ENCODE data around the gene RYK. TPM values are rescaled to one million over a fixed set of nuclear protein-coding genes. Genes with fewer than 3 reads are reported as not detected.

RYK gene
- total and polyA plus RNA-seq, 2 experiments from 2014 or later, result 24.9 to 94.8 TPM

DNA sequence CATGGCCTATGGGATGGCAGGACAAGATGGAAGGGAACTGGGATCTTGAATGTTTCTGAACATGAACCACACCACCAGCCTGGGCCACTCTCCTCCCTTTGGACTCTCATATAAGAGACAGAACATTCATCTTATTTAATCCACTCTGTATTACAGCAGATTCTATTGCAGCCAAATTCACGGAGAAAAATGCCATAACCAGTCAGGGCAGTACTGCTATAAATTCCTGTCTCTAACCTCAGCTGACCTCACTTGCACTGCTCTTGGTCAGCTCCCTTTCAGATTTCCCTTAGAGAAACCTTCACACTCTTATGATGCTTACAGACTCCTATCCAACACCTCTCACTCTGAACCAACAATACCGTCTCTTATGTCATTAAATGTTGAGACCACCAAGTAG lies 101.4 kb downstream of the RYK start:
- peaks cover 5% of the 10 kb centered on the region; the same call in 1 of the 2 replicates for H3K36me3 ChIP-seq (ENCODE audit: insufficient read depth)
- no peak overlapping the region for H2AFZ ChIP-seq
- H3K27me3 ChIP-seq (ENCODE audit: insufficient read depth), result no peaks in the 10 kb centered on the region
- H3K27ac Mint-ChIP-seq, result no peak overlapping the region
- ATAC-seq (no peak), DNase-seq (ENCODE audit: low spot score) (no peak)
- no peaks in the 10 kb centered on the region for H3K4me1 ChIP-seq (ENCODE audit: insufficient read depth)
- H3K36me3 Mint-ChIP-seq (ENCODE audit: low read depth), result peaks cover 23% of the 10 kb centered on the region
- no peak overlapping the region for H3K4me3 Mint-ChIP-seq
- H4K20me1 ChIP-seq (replicated peaks; ENCODE audit: insufficient read depth), result no peaks in the 10 kb centered on the region
- TF ChIP-seq, protein P1, sequence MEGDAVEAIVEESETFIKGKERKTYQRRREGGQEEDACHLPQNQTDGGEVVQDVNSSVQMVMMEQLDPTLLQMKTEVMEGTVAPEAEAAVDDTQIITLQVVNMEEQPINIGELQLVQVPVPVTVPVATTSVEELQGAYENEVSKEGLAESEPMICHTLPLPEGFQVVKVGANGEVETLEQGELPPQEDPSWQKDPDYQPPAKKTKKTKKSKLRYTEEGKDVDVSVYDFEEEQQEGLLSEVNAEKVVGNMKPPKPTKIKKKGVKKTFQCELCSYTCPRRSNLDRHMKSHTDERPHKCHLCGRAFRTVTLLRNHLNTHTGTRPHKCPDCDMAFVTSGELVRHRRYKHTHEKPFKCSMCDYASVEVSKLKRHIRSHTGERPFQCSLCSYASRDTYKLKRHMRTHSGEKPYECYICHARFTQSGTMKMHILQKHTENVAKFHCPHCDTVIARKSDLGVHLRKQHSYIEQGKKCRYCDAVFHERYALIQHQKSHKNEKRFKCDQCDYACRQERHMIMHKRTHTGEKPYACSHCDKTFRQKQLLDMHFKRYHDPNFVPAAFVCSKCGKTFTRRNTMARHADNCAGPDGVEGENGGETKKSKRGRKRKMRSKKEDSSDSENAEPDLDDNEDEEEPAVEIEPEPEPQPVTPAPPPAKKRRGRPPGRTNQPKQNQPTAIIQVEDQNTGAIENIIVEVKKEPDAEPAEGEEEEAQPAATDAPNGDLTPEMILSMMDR (conservative IDR thresholded peaks at IDR 0.05; ENCODE audit: low read depth in 2 of 2), result no peak
- TF ChIP-seq NANOG (IDR thresholded peaks at IDR 0.05; ENCODE audit: borderline replicate concordance) (no peak), ZNF114 (CRISPR knock-in tag; IDR thresholded peaks at IDR 0.05) (no peak), JUNB (IDR thresholded peaks at IDR 0.05; ENCODE audit: unreplicated experiment) (no peak)
- TF ChIP-seq, protein P2, sequence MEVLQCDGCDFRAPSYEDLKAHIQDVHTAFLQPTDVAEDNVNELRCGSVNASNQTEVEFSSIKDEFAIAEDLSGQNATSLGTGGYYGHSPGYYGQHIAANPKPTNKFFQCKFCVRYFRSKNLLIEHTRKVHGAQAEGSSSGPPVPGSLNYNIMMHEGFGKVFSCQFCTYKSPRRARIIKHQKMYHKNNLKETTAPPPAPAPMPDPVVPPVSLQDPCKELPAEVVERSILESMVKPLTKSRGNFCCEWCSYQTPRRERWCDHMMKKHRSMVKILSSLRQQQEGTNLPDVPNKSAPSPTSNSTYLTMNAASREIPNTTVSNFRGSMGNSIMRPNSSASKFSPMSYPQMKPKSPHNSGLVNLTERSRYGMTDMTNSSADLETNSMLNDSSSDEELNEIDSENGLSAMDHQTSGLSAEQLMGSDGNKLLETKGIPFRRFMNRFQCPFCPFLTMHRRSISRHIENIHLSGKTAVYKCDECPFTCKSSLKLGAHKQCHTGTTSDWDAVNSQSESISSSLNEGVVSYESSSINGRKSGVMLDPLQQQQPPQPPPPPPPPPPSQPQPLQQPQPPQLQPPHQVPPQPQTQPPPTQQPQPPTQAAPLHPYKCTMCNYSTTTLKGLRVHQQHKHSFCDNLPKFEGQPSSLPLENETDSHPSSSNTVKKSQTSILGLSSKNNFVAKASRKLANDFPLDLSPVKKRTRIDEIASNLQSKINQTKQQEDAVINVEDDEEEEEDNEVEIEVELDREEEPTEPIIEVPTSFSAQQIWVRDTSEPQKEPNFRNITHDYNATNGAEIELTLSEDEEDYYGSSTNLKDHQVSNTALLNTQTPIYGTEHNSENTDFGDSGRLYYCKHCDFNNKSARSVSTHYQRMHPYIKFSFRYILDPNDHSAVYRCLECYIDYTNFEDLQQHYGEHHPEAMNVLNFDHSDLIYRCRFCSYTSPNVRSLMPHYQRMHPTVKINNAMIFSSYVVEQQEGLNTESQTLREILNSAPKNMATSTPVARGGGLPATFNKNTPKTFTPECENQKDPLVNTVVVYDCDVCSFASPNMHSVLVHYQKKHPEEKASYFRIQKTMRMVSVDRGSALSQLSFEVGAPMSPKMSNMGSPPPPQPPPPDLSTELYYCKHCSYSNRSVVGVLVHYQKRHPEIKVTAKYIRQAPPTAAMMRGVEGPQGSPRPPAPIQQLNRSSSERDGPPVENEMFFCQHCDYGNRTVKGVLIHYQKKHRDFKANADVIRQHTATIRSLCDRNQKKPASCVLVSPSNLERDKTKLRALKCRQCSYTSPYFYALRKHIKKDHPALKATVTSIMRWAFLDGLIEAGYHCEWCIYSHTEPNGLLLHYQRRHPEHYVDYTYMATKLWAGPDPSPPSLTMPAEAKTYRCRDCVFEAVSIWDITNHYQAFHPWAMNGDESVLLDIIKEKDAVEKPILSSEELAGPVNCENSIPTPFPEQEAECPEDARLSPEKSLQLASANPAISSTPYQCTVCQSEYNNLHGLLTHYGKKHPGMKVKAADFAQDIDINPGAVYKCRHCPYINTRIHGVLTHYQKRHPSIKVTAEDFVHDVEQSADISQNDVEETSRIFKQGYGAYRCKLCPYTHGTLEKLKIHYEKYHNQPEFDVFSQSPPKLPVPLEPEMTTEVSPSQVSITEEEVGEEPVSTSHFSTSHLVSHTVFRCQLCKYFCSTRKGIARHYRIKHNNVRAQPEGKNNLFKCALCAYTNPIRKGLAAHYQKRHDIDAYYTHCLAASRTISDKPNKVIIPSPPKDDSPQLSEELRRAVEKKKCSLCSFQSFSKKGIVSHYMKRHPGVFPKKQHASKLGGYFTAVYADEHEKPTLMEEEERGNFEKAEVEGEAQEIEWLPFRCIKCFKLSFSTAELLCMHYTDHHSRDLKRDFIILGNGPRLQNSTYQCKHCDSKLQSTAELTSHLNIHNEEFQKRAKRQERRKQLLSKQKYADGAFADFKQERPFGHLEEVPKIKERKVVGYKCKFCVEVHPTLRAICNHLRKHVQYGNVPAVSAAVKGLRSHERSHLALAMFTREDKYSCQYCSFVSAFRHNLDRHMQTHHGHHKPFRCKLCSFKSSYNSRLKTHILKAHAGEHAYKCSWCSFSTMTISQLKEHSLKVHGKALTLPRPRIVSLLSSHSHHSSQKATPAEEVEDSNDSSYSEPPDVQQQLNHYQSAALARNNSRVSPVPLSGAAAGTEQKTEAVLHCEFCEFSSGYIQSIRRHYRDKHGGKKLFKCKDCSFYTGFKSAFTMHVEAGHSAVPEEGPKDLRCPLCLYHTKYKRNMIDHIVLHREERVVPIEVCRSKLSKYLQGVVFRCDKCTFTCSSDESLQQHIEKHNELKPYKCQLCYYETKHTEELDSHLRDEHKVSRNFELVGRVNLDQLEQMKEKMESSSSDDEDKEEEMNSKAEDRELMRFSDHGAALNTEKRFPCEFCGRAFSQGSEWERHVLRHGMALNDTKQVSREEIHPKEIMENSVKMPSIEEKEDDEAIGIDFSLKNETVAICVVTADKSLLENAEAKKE (CRISPR knock-in tag; IDR thresholded peaks at IDR 0.05), result no peak
- no peaks in the 10 kb centered on the region for H3K79me2 ChIP-seq (replicated peaks; ENCODE audit: insufficient read depth)
- no peak overlapping the region for H3K27ac ChIP-seq (ENCODE audit: low read depth)
- H3K4me3 ChIP-seq, result no peak overlapping the region
- peaks cover 8% of the 10 kb centered on the region for H3K27me3 Mint-ChIP-seq (ENCODE audit: insufficient read depth, low read depth, poor library complexity)
- peaks cover 11% of the 10 kb centered on the region for H3K4me1 Mint-ChIP-seq
- no peak overlapping the region for H3K4me2 ChIP-seq
- H3F3A ChIP-seq (replicated peaks; ENCODE audit: low read depth), result no peaks in the 10 kb centered on the region
- H3K9me3 Mint-ChIP-seq, result no peaks in the 10 kb centered on the region
- no peaks in the 10 kb centered on the region for H3K9me2 ChIP-seq (ENCODE audit: insufficient read depth)
